ENCODE measurements around the gene FAF1.

FAF1 gene

GRCh38 chr1:50996083-50996482 is 36.0 kb upstream of the FAF1 start:
- TF ChIP-seq CTCF (IDR thresholded peaks at IDR 0.05; ENCODE audit: low read depth, low read length) (no peak), POLR2A (IDR thresholded peaks at IDR 0.05; ENCODE audit: extremely low read depth, insufficient read length) (no peak), MAX (IDR thresholded peaks at IDR 0.05; ENCODE audit: low read depth, low read length) (no peak), MYC (IDR thresholded peaks at IDR 0.05; ENCODE audit: low read depth, low read length) (no peak)
- H3K4me3 ChIP-seq (ENCODE audit: low read depth, low read length): no peak overlapping the region
- no peak for DNase-seq (ENCODE audit: low read depth)

GRCh38 chr1:50995651-50996050 is 35.6 kb upstream of the FAF1 start:
- no peak overlapping the region for H3K4me3 ChIP-seq (ENCODE audit: low read depth, low read length)
- no peak for DNase-seq (ENCODE audit: low read depth)
- TF ChIP-seq CTCF (IDR thresholded peaks at IDR 0.05; ENCODE audit: low read depth, low read length) (no peak), POLR2A (IDR thresholded peaks at IDR 0.05; ENCODE audit: extremely low read depth, insufficient read length) (no peak), MYC (IDR thresholded peaks at IDR 0.05; ENCODE audit: low read depth, low read length) (no peak)

- TF ChIP-seq MAX (IDR thresholded peaks at IDR 0.05; ENCODE audit: low read depth, low read length): no peak
- TF ChIP-seq MYC (IDR thresholded peaks at IDR 0.05; ENCODE audit: low read depth, low read length): no peak
- no peak for TF ChIP-seq CTCF (IDR thresholded peaks at IDR 0.05; ENCODE audit: low read depth, low read length)
- TF ChIP-seq POLR2A (IDR thresholded peaks at IDR 0.05; ENCODE audit: extremely low read depth, insufficient read length): no peak
- no peak for DNase-seq (ENCODE audit: low read depth)
- H3K4me3 ChIP-seq (ENCODE audit: low read depth, low read length): no peak overlapping the region
These were observed 34.9 kb upstream of the FAF1 start for GRCh38 chr1:50994997-50995396.

GRCh38 chr1:50993645-50994044 is 33.6 kb upstream of the FAF1 start:
- no peak overlapping the region for H3K4me3 ChIP-seq (ENCODE audit: low read depth, low read length)
- no peak for DNase-seq (ENCODE audit: low read depth)
- TF ChIP-seq CTCF (IDR thresholded peaks at IDR 0.05; ENCODE audit: low read depth, low read length) (no peak), MYC (IDR thresholded peaks at IDR 0.05; ENCODE audit: low read depth, low read length) (no peak), POLR2A (IDR thresholded peaks at IDR 0.05; ENCODE audit: extremely low read depth, insufficient read length) (no peak), MAX (IDR thresholded peaks at IDR 0.05; ENCODE audit: low read depth, low read length) (no peak)

GRCh38 chr1:50992532-50993318 is 32.7 kb upstream of the FAF1 start:
- no peak for TF ChIP-seq POLR2A (IDR thresholded peaks at IDR 0.05; ENCODE audit: extremely low read depth, insufficient read length)
- no peak for TF ChIP-seq CTCF (IDR thresholded peaks at IDR 0.05; ENCODE audit: low read depth, low read length)
- TF ChIP-seq MYC (IDR thresholded peaks at IDR 0.05; ENCODE audit: low read depth, low read length): no peak
- no peak for TF ChIP-seq MAX (IDR thresholded peaks at IDR 0.05; ENCODE audit: low read depth, low read length)
- no peak overlapping the region for H3K4me3 ChIP-seq (ENCODE audit: low read depth, low read length)
- no peak for DNase-seq (ENCODE audit: low read depth)
